ENCODE data around the gene RBM33. TPM values are rescaled to one million over a fixed set of nuclear protein-coding genes. Genes with fewer than 3 reads are reported as not detected.

Gene RBM33
- total RNA-seq, 1 donor: 21.9 TPM

GRCh38 chr7:155741805-155742204 lies 97.3 kb downstream of the RBM33 start:
- TF ChIP-seq CTCF (IDR thresholded peaks at IDR 0.05; ENCODE audit: insufficient read depth, low read length): no peak
- H3K4me3 ChIP-seq (ENCODE audit: low read depth, low read length): no peak overlapping the region
- no peak for DNase-seq (ENCODE audit: low read depth)

GRCh38 chr7:155743177-155743576 lies 98.7 kb downstream of the RBM33 start:
- no peak for DNase-seq (ENCODE audit: low read depth)
- no peak for TF ChIP-seq CTCF (IDR thresholded peaks at IDR 0.05; ENCODE audit: insufficient read depth, low read length)
- no peak overlapping the region for H3K4me3 ChIP-seq (ENCODE audit: low read depth, low read length)

- no peak for TF ChIP-seq CTCF (IDR thresholded peaks at IDR 0.05; ENCODE audit: insufficient read depth, low read length)
- no peak overlapping the region for H3K4me3 ChIP-seq (ENCODE audit: low read depth, low read length)
- no peak for DNase-seq (ENCODE audit: low read depth)
These were observed 100.7 kb downstream of the RBM33 start for GRCh38 chr7:155744971-155745683.

- TF ChIP-seq CTCF (IDR thresholded peaks at IDR 0.05; ENCODE audit: insufficient read depth, low read length): no peak
- DNase-seq (ENCODE audit: low read depth): no peak
- no peak overlapping the region for H3K4me3 ChIP-seq (ENCODE audit: low read depth, low read length)
These were observed 101.3 kb downstream of the RBM33 start for GRCh38 chr7:155745737-155746136.

- no peak for DNase-seq (ENCODE audit: low read depth)
- H3K4me3 ChIP-seq (ENCODE audit: low read depth, low read length): no peak overlapping the region
- no peak for TF ChIP-seq CTCF (IDR thresholded peaks at IDR 0.05; ENCODE audit: insufficient read depth, low read length)
These were observed 101.7 kb downstream of the RBM33 start for GRCh38 chr7:155746188-155746587.

- DNase-seq (ENCODE audit: low read depth): no peak
These were observed 102.7 kb downstream of the RBM33 start for GRCh38 chr7:155747209-155747608.

More at GRCh38 chr7:155747209-155747608, 102.7 kb downstream of the RBM33 start:
- no peak for TF ChIP-seq CTCF (IDR thresholded peaks at IDR 0.05; ENCODE audit: insufficient read depth, low read length)
- no peak overlapping the region for H3K4me3 ChIP-seq (ENCODE audit: low read depth, low read length)

All from fibroblast of the aortic adventitia (primary cell).